HG03175 (cell line): ENCODE results near the gene CUEDC1.

Experiments
- ATAC-seq: cut with Tn5 transposase; IDR thresholded peaks from one replicate; pipeline ENCODE4 v1.9.1; 2021; ENCODE audit warnings: mild to moderate bottlenecking, moderate library complexity; ENCODE audit not compliant: unreplicated experiment

Gene CUEDC1

GRCh38 chr17:57866319-57866718 is 88.9 kb downstream of the CUEDC1 start:
- no peak for ATAC-seq

GRCh38 chr17:57864273-57864672 is 90.9 kb downstream of the CUEDC1 start:
- no peak for ATAC-seq

DNA sequence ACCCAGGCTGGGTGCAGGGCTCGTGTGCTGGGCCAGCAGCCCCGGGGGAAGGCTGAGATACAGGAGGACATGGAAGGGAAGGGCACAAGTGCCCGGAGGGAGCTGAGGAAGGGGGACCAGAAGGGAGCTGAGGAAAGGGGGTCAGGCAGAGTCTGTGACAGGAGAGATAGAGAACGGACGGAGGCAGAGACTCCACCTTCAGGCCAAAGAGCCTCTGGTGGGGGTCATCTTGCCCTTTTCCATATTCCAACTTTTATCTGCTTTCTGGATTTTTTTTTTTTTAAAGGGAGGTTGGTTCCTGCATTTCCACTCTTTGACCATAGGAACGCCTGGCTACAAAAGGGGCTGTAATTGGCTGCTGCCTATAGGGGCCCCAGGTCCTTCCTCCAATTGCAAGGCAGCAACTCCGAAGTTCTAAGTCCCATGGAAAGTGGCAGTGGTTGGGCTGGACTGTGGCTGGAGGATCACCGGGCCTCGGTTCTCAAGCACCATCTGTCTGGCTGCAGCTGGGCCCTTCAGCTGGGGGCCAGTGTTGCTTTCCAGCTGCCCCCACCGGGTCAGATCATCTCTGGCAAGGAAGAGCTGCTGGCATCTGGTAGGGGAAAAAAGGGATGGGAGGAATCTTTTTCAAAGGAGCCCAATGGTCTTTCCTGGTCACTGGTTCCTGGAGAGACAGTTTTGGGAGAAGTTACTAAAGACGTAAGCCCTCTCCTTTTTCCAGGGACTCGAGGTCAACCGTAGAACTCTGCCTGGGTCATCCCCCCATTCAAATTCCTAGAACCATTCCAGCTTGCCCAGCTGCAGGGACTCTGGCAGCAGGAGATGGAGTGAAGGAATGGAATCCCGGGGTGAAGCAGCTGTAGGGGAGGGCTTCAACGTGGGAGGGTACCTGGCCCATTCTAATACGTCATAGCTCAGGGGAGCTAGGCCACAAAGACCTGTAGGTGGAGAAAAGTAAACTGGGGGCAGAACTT is 92.2 kb downstream of the CUEDC1 start:
- ATAC-seq: no peak

DNA sequence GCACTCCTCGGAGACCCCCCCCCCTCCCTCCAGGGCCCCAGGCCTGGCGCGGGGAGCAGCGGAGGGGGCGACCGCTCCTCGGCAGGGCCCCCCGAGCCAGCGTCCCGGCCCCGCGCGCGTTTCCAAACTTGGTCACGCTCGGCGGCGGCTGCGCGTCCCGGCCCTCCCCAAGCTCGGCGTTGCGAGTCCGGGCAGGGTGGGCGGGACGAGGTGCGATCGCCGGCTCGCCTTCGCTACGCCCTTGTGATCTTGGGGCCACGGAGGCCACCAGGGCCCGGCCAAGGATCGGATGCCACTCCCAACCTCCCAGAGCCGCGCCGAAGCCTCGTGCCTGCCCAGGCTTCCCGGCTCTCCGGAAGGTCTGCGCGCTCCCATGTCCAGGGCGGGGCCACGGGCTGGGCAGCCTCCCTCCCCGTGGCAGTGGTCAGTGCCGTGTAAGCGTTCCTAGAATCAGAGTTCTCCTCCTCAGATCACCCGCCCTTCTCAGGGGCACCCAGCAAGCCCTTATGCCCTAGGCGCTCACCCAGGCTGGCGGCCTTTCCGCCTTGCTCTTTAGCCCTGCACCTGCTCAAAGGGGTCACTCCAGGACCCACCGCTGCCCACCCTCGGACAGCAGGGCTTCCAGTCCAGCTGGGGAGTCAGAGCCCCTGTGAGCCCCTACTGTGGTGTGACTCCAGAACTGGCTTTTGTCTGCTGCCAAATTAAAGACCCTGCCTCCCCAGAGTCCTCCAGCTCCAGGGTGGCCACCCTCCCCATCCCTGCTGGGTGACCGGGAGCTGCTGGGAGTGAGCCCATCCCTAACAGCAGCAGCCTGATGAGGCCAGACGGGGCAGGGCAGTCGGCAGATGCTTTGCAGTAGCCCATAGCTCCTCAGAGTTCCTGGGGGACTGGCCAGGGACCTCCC is 93.2 kb downstream of the CUEDC1 start:
- no peak for ATAC-seq

DNA sequence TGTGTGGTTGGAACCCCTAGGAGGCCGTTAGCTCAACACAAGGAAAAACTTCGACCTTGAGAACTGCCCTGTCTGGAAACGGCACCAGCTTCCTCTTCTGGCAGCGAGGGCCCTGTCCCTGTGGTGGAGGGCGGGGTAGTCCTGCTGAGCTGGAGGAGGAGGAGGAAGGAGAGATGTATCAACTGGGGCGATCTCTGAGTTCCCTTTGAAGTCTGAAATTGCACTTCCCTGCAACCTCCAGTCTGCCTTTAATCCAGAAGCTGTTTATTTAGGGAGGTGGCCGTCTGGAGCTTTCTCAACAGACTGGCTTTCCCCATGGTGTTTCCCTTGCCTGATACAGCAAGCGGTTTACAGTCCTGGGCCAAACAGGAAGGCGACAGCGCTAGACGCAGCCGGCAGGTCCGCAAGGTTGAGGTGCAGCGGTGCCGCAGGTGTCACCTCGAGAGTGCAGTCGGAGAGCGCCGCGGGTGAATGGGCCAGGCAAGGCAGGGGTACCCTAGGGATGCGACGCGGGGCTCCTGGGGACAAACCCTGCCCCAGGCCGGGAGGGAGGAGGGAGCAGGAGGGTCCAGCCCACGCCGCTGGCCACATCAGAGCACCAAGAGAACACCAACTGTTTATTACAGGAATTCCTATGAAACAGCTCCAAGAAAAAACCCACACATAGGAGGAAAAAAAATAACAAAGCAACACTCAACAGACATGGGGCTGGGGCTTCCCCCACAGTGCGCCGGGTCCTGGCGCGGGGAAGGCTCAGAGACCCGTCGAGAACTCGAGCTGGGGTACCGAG is 94.0 kb downstream of the CUEDC1 start:
- no peak for ATAC-seq

DNA sequence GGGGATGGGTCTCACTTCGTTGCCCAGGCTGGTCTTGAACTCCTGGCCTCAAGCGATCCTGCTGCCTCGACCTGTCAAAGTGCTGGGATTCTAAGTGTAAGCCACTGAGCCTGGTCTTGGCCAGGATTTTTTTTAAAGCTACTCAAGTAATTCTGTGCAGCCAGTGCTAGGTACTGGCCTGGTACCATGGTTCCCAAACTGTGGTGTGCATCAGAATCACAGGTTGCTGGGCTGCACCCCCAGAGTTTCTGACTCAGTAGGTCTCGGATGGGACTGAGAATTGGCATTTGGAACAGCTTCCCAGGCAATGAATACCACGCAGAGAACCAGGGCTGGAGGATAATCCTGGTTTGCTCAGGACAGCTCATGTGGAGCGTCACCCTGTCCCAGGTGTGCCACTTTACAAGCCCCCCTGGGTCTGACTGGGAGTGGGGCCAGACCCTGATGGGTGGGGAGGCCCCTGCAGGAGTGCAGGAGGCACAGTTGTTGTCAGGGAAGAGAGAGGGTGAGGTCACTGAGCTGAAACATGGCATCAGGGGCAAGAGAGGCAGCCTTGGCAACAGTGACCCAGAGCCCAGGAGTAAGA is 94.7 kb downstream of the CUEDC1 start:
- ATAC-seq: no peak

DNA sequence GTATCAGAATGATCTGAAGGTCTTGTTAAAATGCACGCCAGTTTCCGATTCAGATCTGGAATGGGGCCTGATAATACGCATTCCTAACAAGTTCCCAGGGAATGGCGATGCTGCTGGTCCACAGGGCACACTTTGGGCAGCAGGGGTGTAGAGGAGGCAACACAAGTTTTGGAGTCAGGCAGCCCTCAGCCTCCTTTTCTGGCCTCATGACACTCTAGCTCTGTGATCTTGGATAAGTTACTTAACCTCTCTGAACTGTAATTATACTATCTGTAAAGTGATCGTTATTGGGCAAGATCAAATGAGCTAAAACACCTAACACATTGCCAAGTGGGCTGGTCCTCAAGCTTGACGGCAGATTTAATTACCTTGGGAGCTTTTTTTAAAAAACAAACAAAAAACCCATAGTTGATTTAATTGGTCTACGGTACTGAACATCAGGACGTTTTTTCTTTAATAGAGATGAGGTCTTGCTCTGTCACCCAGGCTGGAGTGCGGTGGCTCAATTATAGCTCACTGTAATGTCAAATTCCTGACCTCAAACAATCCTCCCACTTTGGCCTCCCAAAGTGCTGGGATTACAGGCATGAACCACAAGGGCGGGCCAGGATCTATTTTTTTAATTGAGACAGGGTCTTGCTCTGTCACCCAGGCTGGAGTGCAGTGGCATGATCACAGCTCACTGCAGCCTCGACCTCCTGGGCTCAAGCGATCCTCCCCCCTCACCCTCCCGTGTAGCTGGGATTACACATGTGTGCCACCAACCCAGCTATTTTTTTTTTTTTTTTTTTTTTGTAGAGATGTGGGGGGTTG is 95.4 kb downstream of the CUEDC1 start:
- ATAC-seq: no peak

DNA sequence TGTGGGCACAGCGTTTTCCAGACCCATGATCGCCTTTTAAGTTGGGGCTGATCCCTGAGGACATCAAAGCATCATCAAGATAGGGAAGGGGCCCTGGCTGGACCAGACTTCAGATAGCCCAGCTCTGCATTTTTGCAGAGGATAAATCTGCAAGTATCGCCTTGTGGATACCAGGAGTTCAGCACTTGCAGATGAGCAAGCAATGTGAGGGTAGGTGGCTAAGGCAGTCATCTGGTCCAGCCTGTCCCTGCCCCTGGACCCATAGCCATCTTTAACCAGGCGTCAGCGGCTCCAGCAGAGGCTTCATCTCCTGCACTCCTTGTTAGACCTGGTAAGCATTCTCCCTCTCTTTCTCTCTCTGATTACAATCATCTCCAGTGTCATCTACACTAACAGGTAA is 96.4 kb downstream of the CUEDC1 start:
- ATAC-seq: no peak

- ATAC-seq: no peak
Observed at GRCh38 chr17:57856792-57857620, 98.2 kb downstream of the CUEDC1 start.

GRCh38 chr17:57855391-57856035 is 99.7 kb downstream of the CUEDC1 start:
- no peak for ATAC-seq

DNA sequence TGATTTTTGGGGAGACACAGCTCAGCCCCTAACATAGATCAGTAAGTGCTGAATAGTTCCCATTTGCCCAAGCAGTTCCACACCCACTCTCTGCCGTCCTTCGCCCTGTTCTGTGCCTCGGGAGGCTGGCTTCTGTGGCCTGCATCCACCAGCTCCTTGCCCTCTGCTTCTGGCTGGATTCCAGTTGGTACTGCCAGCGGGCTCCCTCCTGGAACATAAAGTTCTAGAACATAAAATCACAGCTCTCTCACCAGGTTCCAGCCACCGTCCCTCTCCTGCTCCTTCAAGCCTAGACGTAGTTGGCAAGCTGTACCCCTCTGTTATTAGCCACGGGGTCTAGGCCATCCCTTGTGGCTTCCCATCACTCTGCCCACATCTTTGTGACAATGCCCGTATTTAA is 101.5 kb downstream of the CUEDC1 start:
- no peak for ATAC-seq

GRCh38 chr17:57852955-57853328 is 102.3 kb downstream of the CUEDC1 start:
- no peak for ATAC-seq

- no peak for ATAC-seq
Observed at GRCh38 chr17:57852092-57852954, 102.9 kb downstream of the CUEDC1 start.

GRCh38 chr17:57849874-57850754 is 105.1 kb downstream of the CUEDC1 start, which contains the start of gene MRPS23:
Gene MRPS23 (minus strand): TSS chr17:57850044. CDS start chr17:57850010, 34 bp downstream.
- ATAC-seq: peak; percentile 96

GRCh38 chr17:57849163-57849873 is 105.9 kb downstream of the CUEDC1 start:
- ATAC-seq: peak; percentile 39
